ENCODE results near the gene DOK7.

DOK7 gene, protein sequence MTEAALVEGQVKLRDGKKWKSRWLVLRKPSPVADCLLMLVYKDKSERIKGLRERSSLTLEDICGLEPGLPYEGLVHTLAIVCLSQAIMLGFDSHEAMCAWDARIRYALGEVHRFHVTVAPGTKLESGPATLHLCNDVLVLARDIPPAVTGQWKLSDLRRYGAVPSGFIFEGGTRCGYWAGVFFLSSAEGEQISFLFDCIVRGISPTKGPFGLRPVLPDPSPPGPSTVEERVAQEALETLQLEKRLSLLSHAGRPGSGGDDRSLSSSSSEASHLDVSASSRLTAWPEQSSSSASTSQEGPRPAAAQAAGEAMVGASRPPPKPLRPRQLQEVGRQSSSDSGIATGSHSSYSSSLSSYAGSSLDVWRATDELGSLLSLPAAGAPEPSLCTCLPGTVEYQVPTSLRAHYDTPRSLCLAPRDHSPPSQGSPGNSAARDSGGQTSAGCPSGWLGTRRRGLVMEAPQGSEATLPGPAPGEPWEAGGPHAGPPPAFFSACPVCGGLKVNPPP

DNA sequence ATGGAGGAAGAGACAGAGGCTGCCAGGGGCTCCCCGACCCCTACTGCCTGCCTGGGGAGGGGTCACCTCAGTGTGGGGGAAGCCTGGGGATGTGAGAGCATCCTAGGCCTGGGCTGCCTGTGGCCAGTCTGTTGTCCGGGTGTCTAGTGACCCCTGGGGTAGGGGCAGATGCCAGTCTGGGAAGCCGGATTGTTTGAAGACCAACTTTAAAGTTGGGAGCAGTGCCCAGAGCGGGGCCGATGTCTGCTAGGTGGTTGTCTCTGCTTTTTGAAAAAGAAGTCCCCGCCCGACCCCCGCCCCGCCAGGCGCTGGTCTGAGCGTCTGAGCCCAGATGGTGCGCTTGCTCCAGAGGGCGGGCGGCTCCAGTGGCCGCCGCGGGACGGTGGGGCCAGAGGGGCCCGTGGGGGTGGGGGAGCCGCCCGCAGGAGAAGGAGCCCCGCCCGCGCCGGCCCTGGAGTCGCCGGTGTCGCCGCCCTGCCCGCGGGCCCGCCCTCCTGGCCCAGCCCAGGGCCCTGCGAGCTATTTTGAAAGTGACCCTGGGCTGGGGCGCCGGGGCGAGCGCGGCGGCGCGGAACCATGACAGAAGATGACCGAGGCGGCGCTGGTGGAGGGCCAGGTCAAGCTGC, at the start of gene DOK7:
Gene DOK7, plus strand, starts transcription at position 517 of the 626 bp plus-strand sequence. Its CDS starts 70 bp downstream, at position 587.
- H3K9me3 Mint-ChIP-seq = no peaks in the 10 kb centered on the region
- DNase-seq (ENCODE audit: low spot score in 2 of 2) (no peak), ATAC-seq (peak; percentile 14)
- H3K4me3 Mint-ChIP-seq = peak within 1 kb of the TSS; percentile 57
- H3K4me1 Mint-ChIP-seq = no peaks in the 10 kb centered on the region
- H3K36me3 Mint-ChIP-seq = no peaks in the 10 kb centered on the region
- no peak within 1 kb of the TSS for H3K27ac Mint-ChIP-seq

DNA sequence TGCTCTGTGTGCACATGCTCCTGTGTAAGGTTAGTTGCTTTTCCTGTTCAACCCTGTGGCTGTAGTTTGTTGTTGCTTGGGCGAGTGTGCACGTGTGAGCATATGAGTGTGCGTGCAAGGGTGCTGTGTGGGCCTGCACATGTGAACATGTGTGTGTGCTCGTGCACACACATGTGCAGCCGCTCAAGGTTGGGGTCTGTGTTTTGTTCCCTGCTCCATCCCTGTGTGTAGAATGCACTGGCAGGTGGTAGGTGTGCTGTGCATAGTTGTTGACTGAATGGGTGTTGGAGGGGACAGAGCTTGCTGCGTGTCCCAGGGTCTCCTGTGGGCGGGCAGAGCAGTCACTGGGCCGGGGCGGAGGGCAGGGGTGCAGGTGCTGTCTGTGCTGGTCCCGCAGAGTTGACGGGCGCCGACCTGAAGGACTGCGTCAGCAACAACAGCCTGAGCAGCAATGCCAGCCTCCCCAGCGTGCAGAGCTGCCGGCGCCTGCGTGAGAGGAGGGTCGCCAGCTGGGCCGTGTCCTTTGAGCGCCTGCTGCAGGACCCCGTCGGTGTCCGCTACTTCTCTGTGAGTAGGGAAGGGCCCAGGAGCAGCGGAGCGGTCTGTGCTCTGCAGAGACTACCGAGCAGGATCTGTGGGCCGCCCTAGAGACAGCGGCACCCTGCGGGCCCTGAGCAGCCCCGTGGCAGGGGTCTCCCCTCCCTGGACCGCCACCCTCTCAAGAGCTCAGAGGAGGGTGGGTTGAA, 49.3 kb upstream of the DOK7 start:
- ATAC-seq (no peak), DNase-seq (ENCODE audit: low spot score in 2 of 2) (no peak)
- Mint-ChIP-seq H3K9me3 (no peaks in the 10 kb centered on the region), H3K4me1 (no peaks in the 10 kb centered on the region), H3K4me3 (no peak overlapping the region), H3K36me3 (peaks cover 4% of the 10 kb centered on the region), H3K27ac (no peak overlapping the region)

DNA sequence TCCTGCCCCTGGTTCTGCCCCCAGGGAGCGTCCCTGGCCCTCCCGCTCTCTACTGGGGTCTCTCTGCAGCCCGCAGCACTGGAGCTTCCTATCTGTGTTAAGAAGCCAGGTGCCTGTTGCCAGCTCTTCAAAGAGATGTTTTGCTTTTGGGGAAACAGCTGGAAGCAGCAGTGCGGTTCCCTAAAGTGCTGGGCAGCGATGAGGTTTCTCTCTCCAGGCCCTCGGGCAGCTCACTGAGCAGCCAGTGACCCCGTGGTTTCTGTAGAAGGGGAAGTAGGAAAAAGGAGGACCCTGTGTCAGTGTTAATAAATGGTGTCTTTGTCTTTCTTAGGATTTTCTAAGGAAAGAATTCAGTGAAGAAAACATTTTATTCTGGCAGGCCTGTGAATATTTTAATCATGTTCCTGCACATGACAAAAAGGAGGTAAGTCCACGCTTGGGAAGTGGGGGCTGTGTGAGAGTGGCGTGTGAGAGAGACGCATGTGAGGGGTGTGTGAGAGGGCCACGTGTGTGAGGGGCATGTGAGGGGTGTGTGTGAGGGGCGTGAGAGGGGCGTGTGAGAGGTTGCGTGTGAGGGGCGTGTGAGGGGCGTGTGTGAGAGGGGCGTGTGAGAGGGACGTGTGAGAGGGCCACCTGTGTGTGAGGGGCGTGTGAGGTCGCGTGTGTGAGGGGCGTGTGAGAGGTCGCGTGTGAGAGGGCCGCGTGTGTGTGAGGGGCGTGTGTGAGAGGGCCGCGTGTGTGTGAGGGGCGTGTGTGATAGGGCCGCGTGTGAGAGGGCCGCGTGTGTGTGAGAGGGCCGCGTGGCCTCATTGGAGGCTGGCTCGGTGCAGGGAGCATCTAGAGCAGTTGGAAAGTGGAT, 48.5 kb upstream of the DOK7 start:
- ATAC-seq = no peak
- H3K4me3 Mint-ChIP-seq = no peak overlapping the region
- no peak for DNase-seq (ENCODE audit: low spot score in 2 of 2)
- no peaks in the 10 kb centered on the region for H3K9me3 Mint-ChIP-seq
- H3K4me1 Mint-ChIP-seq = no peaks in the 10 kb centered on the region
- no peak overlapping the region for H3K27ac Mint-ChIP-seq
- H3K36me3 Mint-ChIP-seq = peaks cover 4% of the 10 kb centered on the region

DNA sequence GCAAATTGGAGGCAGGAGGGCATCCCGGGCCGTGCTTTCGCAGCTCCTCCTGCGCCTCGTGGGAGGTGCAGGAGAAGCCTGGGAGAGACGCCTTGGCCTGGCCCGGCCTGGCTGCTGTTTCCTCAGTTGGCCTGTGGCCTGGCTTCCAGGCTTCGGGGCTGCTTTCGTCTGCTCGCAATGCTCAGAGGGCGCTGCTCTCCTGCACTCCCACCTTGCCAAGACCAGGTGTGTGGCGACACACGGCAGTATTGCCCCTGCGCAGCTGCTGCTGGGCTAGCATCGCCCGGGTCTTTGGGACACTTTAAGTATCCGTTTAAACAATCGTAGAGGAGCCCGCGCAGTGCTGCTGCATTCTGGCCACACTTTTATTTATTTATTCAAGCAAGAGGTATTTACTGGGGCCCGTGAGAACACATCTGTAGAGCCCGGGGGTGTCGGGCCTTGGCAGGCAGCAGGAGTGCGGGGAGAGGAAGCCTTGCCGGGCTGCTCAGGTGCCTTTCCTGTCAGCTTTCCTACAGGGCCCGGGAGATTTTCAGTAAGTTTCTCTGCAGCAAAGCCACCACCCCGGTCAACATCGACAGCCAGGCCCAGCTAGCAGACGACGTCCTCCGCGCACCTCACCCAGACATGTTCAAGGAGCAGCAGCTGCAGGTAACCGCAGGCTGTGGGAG, 47.5 kb upstream of the DOK7 start:
- no peak for ATAC-seq
- no peak overlapping the region for H3K27ac Mint-ChIP-seq
- no peak for DNase-seq (ENCODE audit: low spot score in 2 of 2)
- peaks cover 4% of the 10 kb centered on the region for H3K36me3 Mint-ChIP-seq
- H3K4me3 Mint-ChIP-seq = no peak overlapping the region
- no peaks in the 10 kb centered on the region for H3K9me3 Mint-ChIP-seq
- no peaks in the 10 kb centered on the region for H3K4me1 Mint-ChIP-seq

DNA sequence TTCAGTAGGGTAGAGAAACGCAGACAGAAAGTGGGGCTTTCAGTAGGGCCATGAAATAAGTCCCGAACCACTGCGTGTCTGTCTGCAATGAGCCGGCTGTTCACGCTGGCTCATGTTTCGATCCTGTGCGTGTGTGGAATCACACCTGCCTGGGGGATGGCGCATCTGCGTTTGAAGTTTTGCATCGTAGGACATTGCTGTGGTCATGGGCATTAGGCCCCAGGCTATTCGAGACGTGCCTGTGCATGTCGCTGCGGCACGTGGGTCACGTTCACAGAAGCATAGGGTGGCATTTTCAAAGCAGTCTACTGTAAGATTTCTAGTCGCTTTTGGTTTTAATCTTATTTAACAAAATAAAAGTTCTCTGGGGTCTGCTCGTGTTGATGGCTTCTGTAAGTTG, 46.8 kb upstream of the DOK7 start:
- Mint-ChIP-seq H3K4me1 (no peaks in the 10 kb centered on the region), H3K36me3 (peaks cover 4% of the 10 kb centered on the region), H3K27ac (no peak overlapping the region), H3K4me3 (no peak overlapping the region), H3K9me3 (no peaks in the 10 kb centered on the region)
- ATAC-seq = no peak
- DNase-seq (ENCODE audit: low spot score in 2 of 2) = no peak

DNA sequence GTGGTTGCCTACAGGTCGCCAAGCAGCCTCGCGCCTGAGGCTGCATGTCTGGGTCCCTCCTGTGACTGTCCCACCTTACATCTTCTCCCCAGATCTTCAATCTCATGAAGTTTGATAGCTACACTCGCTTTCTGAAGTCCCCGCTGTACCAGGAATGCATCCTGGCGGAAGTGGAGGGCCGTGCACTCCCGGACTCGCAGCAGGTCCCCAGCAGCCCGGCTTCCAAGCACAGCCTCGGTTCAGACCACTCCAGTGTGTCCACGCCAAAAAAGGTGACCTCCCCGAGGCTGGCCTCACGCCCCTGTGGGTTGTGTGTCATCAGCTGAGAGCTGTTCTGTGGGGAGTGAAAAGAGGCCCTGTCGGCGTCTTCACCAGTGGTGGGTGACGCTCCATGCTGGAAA, 46.3 kb upstream of the DOK7 start:
- ATAC-seq = no peak
- peaks cover 4% of the 10 kb centered on the region for H3K36me3 Mint-ChIP-seq
- no peak for DNase-seq (ENCODE audit: low spot score in 2 of 2)
- H3K4me3 Mint-ChIP-seq = no peak overlapping the region
- no peak overlapping the region for H3K27ac Mint-ChIP-seq
- no peaks in the 10 kb centered on the region for H3K4me1 Mint-ChIP-seq
- H3K9me3 Mint-ChIP-seq = no peaks in the 10 kb centered on the region

DNA sequence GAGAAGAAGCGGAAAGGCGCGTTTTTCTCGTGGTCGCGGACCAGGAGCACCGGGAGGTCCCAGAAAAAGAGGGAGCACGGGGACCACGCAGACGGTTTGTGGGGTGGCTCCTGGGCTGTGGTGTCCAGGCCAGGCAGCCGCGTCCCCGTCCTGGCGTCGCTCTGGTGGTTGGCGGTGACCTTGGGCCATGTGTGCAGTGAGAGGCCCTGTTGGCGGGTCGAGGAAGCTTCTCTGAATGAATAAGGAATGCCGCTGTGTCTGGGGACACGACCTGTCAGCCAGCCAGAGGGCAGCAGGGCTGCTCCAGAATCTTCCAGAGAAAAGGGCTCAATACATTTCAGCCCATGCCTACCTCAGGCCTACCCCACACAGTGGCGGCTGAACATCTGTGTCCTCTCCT, 45.7 kb upstream of the DOK7 start:
- Mint-ChIP-seq H3K27ac (no peak overlapping the region), H3K4me1 (no peaks in the 10 kb centered on the region), H3K4me3 (no peak overlapping the region), H3K36me3 (peaks cover 4% of the 10 kb centered on the region), H3K9me3 (no peaks in the 10 kb centered on the region)
- DNase-seq (ENCODE audit: low spot score in 2 of 2) = no peak
- no peak for ATAC-seq

DNA sequence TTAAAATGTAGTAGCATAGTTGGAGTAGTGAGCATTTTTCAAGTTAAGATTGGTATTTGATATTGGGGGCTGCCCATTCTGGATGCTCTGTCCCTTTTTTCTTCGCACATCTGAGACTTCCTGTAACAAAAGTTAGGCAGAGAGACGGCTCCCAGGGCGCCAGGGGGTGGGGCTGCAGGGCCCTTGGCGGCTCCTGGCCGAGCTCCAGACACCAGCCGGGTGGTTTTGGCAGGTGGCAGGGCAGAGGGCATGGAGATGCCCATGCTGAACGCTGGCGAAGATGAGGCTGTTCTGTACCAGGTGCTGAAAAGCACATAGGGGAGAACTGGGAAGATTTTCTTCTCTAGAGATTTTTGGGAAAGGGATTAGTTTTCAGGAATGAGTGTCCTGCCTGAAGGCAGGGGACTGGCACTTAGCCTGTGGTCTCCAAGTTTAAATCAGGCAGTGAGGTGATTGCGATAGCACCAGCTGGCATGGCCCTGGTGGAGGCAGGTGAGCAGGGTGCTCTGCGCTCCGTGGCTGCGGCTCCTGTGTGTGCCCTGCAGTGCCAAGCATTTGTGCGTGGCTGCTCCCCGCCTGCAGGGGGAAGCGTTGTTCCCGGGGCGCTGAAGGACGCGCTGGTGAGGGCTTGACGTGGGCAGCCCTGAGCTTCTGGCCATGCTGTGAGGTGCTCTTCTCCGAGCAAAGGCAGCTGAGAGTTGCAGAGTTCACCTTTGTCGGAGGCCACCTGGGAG, 44.9 kb upstream of the DOK7 start:
- no peak overlapping the region for H3K27ac Mint-ChIP-seq
- ATAC-seq (no peak), DNase-seq (ENCODE audit: low spot score in 2 of 2) (no peak)
- no peaks in the 10 kb centered on the region for H3K9me3 Mint-ChIP-seq
- peaks cover 4% of the 10 kb centered on the region for H3K36me3 Mint-ChIP-seq
- no peak overlapping the region for H3K4me3 Mint-ChIP-seq
- no peaks in the 10 kb centered on the region for H3K4me1 Mint-ChIP-seq

DNA sequence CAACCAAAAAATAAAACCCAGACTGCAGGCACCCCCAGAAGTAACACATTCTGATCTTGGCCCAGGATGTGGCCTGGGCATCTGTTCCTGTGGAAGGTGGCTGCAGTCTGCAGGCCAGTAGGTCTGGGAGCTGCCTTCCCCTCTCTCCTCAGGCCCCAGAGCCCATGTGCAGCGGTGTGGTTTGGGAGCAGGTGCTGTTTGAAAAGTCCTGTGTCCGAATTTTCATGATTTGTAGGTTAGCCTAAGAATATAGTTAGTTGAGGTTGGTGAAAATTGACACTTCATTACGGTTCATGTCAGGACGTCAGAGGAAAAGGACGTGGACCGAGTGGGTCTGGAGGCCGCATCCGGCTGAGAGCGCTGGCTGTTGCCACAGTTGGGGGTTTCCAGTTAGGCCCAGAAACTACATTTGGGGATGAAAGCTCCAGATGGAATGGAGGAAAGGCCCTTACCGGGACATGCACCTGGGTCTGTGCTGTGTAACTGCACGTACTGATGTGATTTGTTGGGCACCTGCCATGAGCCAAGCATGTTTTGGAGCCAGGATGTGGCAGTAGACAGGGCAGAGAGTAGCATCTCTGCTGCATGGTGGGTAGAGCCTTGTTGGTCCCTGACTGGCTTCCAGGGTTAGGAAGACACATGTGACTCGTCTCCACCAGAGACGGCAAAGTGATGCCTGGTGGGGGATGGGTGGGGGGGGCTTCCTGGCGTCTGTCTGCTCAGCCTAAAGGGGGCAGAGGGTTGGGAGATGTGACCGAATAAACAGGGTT, 43.1 kb upstream of the DOK7 start:
- Mint-ChIP-seq H3K4me1 (no peaks in the 10 kb centered on the region), H3K9me3 (no peaks in the 10 kb centered on the region), H3K4me3 (no peak overlapping the region), H3K27ac (no peak overlapping the region), H3K36me3 (peaks cover 4% of the 10 kb centered on the region)
- ATAC-seq = no peak
- no peak for DNase-seq (ENCODE audit: low spot score in 2 of 2)

DNA sequence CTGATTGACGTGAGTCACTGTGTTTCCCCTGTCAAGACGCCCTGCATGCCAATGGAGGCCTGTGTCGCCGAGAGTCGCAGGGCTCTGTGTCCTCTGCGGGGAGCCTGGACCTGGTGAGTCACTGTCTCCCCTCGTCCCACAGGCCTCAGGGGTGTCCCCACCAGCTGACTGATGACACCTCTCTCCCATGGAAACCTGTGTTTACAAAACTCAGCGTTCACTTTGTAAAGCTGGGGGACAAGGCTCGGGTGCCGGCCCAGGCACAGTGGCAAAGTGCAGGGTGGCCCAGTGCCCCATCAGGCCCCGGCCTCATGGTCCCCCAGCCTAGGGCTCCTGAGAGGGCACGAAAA, 42.5 kb upstream of the DOK7 start:
- H3K36me3 Mint-ChIP-seq = peaks cover 4% of the 10 kb centered on the region
- no peak overlapping the region for H3K27ac Mint-ChIP-seq
- no peaks in the 10 kb centered on the region for H3K9me3 Mint-ChIP-seq
- ATAC-seq (no peak), DNase-seq (ENCODE audit: low spot score in 2 of 2) (no peak)
- no peaks in the 10 kb centered on the region for H3K4me1 Mint-ChIP-seq
- H3K4me3 Mint-ChIP-seq = no peak overlapping the region

DNA sequence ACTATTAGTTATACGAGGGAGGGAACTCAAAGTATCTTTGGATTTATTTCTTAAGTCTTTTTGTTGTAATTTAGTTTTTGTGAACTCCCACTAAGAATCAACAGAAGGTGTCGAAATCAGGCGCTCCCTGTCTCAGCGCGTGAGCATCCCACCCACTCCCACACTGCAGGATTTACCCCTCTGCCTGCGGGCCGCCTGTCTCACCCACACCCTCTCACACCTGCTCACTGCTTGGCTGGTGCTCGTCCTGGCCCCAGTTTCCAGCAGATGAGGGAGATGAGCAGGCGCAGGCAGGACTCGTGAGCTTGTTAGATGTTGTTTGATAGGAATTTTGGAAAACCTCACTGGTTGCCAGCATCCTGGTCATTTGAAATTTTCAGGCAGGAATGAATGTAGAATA, 42.1 kb upstream of the DOK7 start:
- peaks cover 4% of the 10 kb centered on the region for H3K36me3 Mint-ChIP-seq
- H3K4me1 Mint-ChIP-seq = no peaks in the 10 kb centered on the region
- H3K9me3 Mint-ChIP-seq = no peaks in the 10 kb centered on the region
- no peak overlapping the region for H3K27ac Mint-ChIP-seq
- DNase-seq (ENCODE audit: low spot score in 2 of 2) (no peak), ATAC-seq (no peak)
- no peak overlapping the region for H3K4me3 Mint-ChIP-seq

DNA sequence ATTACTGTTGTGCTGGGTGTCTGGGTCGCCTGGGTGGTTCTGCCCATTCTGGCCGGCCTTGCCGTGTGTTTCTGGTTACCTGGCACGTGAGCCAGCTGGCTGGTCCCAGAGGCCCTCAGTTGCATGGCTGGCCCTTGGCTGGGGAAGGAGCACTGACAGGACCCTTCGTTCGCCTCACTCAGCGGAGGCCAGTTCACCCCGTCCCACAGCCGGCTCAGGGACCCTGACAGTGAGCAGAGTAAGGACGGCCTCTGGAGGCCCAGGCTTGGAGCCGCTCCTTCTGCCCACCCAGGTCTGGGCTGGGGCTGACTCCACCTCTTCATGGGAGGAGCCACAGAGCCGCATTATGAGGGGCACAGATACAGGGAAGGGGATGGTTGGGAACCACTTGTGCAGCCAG, 41.6 kb upstream of the DOK7 start:
- no peaks in the 10 kb centered on the region for H3K9me3 Mint-ChIP-seq
- H3K4me3 Mint-ChIP-seq = no peak overlapping the region
- no peaks in the 10 kb centered on the region for H3K4me1 Mint-ChIP-seq
- ATAC-seq (no peak), DNase-seq (ENCODE audit: low spot score in 2 of 2) (no peak)
- no peak overlapping the region for H3K27ac Mint-ChIP-seq
- peaks cover 4% of the 10 kb centered on the region for H3K36me3 Mint-ChIP-seq

DNA sequence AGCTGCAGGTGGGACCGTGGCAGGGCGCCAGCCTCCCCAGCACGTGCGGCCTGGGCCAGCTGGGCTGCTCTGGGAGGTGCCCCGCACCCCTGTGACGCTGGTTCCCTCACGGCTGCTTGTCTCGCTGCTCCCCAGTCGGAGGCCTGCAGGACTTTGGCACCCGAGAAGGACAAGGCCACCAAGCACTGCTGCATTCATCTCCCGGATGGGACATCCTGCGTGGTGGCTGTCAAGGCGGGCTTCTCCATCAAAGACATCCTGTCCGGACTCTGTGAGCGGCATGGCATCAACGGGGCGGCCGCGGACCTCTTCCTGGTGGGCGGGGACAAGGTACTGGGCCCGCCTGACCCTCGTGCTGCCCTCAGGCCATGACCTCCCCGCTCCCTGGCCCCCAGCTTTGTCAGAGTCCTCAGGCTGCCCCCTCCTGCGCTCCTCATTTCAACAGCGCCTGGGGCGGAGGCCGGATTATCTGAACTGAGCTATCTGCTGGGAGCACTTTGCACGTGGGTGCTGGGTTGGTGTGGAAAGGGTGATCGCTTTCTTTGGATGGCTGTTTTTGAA, 40.8 kb upstream of the DOK7 start:
- no peak overlapping the region for H3K4me3 Mint-ChIP-seq
- ATAC-seq = no peak
- no peak overlapping the region for H3K27ac Mint-ChIP-seq
- H3K36me3 Mint-ChIP-seq = peaks cover 3% of the 10 kb centered on the region
- H3K4me1 Mint-ChIP-seq = no peaks in the 10 kb centered on the region
- H3K9me3 Mint-ChIP-seq = no peaks in the 10 kb centered on the region
- no peak for DNase-seq (ENCODE audit: low spot score in 2 of 2)

Measured in stimulated activated effector memory CD8-positive, alpha-beta T cell treated with anti-CD3 and anti-CD28 coated beads, Interleukin-12 subunit alpha, Interleukin-12 subunit beta, amount 100 ng/mL, for 72 hours (primary cell).